Activated naive CD8-positive, alpha-beta T cell (primary cell): ENCODE data around the gene ERGIC3.

Experiments
- H3K27ac Mint-ChIP-seq: one replicate; pipeline ENCODE4 v1.8.0; 2021; ENCODE audit warnings: mixed read lengths
- H3K27me3 Mint-ChIP-seq: one replicate; pipeline ENCODE4 v1.8.0; 2021; ENCODE audit warnings: mixed read lengths
- H3K36me3 Mint-ChIP-seq: one replicate; pipeline ENCODE4 v1.8.0; 2021; ENCODE audit warnings: mixed read lengths
- H3K4me1 Mint-ChIP-seq: one replicate; pipeline ENCODE4 v1.8.0; 2021; ENCODE audit warnings: low read depth, mixed read lengths
- H3K4me3 Mint-ChIP-seq: one replicate; pipeline ENCODE4 v1.8.0; 2021; ENCODE audit warnings: mild to moderate bottlenecking, mixed read lengths
- H3K9me3 Mint-ChIP-seq: one replicate; pipeline ENCODE4 v1.8.0; 2021; ENCODE audit warnings: low read depth, mixed read lengths

The ERGIC3 gene

GRCh38 chr20:35541783-35542662 is at the start of gene ERGIC3:
Gene ERGIC3 (plus strand): TSS chr20:35542078. CDS start chr20:35542098, 20 bp downstream.
- Mint-ChIP-seq H3K27ac (peak within 1 kb of the TSS; percentile 76), H3K4me3 (peak within 1 kb of the TSS; percentile 89), H3K4me1 (peaks cover 16% of the 10 kb centered on the region), H3K27me3 (no peaks in the 10 kb centered on the region), H3K36me3 (peaks cover 5% of the 10 kb centered on the region), H3K9me3 (no peaks in the 10 kb centered on the region)

GRCh38 chr20:35492352-35492751 is 49.5 kb upstream of the ERGIC3 start:
- peaks cover 21% of the 10 kb centered on the region for H3K36me3 Mint-ChIP-seq
- peak overlapping the region; percentile 100 for H3K4me3 Mint-ChIP-seq
- H3K27me3 Mint-ChIP-seq, result no peaks in the 10 kb centered on the region
- peaks cover 50% of the 10 kb centered on the region for H3K4me1 Mint-ChIP-seq
- peak overlapping the region; percentile 98 for H3K27ac Mint-ChIP-seq
- no peaks in the 10 kb centered on the region for H3K9me3 Mint-ChIP-seq

- Mint-ChIP-seq H3K27me3 (no peaks in the 10 kb centered on the region), H3K27ac (no peak overlapping the region), H3K4me3 (no peak overlapping the region), H3K36me3 (peaks cover 7% of the 10 kb centered on the region), H3K9me3 (no peaks in the 10 kb centered on the region), H3K4me1 (peaks cover 26% of the 10 kb centered on the region)
Measured at GRCh38 chr20:35496481-35496880, 45.4 kb upstream of the ERGIC3 start.

DNA sequence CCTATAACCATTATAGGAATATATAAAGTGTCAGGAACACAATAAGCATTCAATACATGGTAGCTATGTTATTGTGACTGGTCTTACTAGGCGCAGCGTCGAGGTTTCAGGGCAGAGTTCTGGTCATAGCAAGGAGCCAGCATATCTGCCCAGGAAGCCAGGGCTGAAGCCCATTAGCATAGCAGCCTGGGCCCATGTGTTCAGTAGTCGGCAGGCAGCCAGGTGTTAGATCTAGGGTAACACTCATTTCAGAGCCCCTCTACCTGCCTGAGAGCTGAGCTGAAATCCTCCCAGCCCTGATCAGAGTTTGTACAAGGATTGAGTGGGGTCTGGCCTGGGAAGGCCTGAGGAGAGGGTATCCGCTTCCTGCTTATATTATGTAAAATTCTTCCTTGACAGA is 44.6 kb upstream of the ERGIC3 start:
- Mint-ChIP-seq H3K36me3 (peaks cover 9% of the 10 kb centered on the region), H3K4me1 (peaks cover 20% of the 10 kb centered on the region), H3K27me3 (no peaks in the 10 kb centered on the region), H3K4me3 (no peak overlapping the region), H3K27ac (no peak overlapping the region), H3K9me3 (no peaks in the 10 kb centered on the region)

DNA sequence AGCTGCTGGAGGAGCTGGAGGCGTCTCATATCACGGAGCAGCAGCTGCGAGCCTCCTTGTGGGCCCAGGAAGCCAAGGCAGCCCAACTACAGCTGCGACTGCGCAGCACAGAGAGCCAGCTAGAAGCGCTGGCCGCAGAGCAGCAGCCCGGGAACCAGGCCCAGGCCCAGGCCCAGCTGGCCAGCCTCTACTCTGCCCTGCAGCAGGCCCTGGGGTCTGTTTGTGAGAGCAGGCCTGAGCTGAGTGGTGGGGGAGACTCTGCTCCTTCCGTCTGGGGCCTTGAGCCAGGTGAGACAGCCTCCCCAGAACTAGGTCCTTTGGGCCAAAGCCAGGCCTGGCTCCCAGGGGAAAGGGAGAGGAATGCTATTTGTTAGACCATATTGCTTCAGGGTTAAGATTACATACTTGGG is 44.1 kb upstream of the ERGIC3 start:
- H3K4me1 Mint-ChIP-seq, result peaks cover 15% of the 10 kb centered on the region
- no peak overlapping the region for H3K27ac Mint-ChIP-seq
- H3K9me3 Mint-ChIP-seq, result no peaks in the 10 kb centered on the region
- H3K4me3 Mint-ChIP-seq, result no peak overlapping the region
- H3K27me3 Mint-ChIP-seq, result no peaks in the 10 kb centered on the region
- H3K36me3 Mint-ChIP-seq, result peaks cover 11% of the 10 kb centered on the region

DNA sequence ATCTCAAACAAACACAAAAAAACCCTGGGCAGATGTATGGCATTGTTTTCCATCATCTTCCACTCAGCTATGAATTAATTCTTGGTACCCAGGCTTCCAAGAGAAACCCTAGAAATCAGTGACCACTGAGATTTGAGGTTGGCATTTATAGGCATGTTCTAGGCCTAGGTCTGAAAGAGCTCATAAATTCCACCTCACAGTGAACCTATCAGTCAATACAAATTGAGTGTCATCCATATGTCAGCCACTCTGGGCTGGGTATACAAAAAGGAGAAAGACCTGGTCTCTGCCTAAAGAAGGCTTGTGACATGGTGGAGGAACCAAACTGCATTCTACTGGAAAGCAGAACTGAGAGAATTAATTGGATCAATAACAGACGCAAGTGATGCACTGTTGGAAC is 42.6 kb upstream of the ERGIC3 start:
- H3K27ac Mint-ChIP-seq, result no peak overlapping the region
- H3K4me3 Mint-ChIP-seq, result no peak overlapping the region
- H3K27me3 Mint-ChIP-seq, result no peaks in the 10 kb centered on the region
- peaks cover 13% of the 10 kb centered on the region for H3K4me1 Mint-ChIP-seq
- H3K9me3 Mint-ChIP-seq, result no peaks in the 10 kb centered on the region
- peaks cover 11% of the 10 kb centered on the region for H3K36me3 Mint-ChIP-seq

- Mint-ChIP-seq H3K4me1 (peaks cover 25% of the 10 kb centered on the region), H3K4me3 (no peak overlapping the region), H3K27ac (peak overlapping the region; percentile 54), H3K9me3 (no peaks in the 10 kb centered on the region), H3K36me3 (peaks cover 6% of the 10 kb centered on the region), H3K27me3 (no peaks in the 10 kb centered on the region)
Measured at GRCh38 chr20:35502352-35502751, 39.5 kb upstream of the ERGIC3 start.

DNA sequence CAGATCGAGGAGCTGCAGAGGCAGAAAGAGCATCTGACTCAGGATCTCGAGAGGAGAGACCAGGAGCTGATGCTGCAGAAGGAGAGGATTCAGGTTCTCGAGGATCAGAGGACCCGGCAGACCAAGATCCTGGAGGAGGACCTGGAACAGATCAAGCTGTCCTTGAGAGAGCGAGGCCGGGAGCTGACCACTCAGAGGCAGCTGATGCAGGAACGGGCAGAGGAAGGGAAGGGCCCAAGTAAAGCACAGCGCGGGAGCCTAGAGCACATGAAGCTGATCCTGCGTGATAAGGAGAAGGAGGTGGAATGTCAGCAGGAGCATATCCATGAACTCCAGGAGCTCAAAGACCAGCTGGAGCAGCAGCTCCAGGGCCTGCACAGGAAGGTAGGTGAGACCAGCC is 38.6 kb upstream of the ERGIC3 start:
- Mint-ChIP-seq H3K27me3 (no peaks in the 10 kb centered on the region), H3K4me3 (no peak overlapping the region), H3K9me3 (no peaks in the 10 kb centered on the region), H3K4me1 (peaks cover 28% of the 10 kb centered on the region), H3K27ac (peak overlapping the region; percentile 50), H3K36me3 (peaks cover 6% of the 10 kb centered on the region)

- Mint-ChIP-seq H3K9me3 (no peaks in the 10 kb centered on the region), H3K27me3 (no peaks in the 10 kb centered on the region), H3K4me1 (peaks cover 28% of the 10 kb centered on the region), H3K27ac (peak overlapping the region; percentile 70), H3K4me3 (no peak overlapping the region), H3K36me3 (peaks cover 6% of the 10 kb centered on the region)
Measured at GRCh38 chr20:35503841-35504561, 37.9 kb upstream of the ERGIC3 start.

- Mint-ChIP-seq H3K36me3 (peaks cover 6% of the 10 kb centered on the region), H3K4me3 (no peak overlapping the region), H3K27ac (peak overlapping the region; percentile 41), H3K27me3 (no peaks in the 10 kb centered on the region), H3K4me1 (peaks cover 28% of the 10 kb centered on the region), H3K9me3 (no peaks in the 10 kb centered on the region)
Measured at GRCh38 chr20:35504751-35505150, 37.1 kb upstream of the ERGIC3 start.

GRCh38 chr20:35506179-35506578 is 35.7 kb upstream of the ERGIC3 start:
- Mint-ChIP-seq H3K27ac (peak overlapping the region; percentile 71), H3K9me3 (no peaks in the 10 kb centered on the region), H3K27me3 (no peaks in the 10 kb centered on the region), H3K4me3 (no peak overlapping the region), H3K4me1 (peaks cover 28% of the 10 kb centered on the region), H3K36me3 (peaks cover 6% of the 10 kb centered on the region)

GRCh38 chr20:35506872-35507638 is 34.8 kb upstream of the ERGIC3 start:
- Mint-ChIP-seq H3K36me3 (peaks cover 7% of the 10 kb centered on the region), H3K27me3 (no peaks in the 10 kb centered on the region), H3K27ac (peak overlapping the region; percentile 87), H3K9me3 (no peaks in the 10 kb centered on the region), H3K4me1 (peaks cover 28% of the 10 kb centered on the region), H3K4me3 (peak overlapping the region; percentile 40)

DNA sequence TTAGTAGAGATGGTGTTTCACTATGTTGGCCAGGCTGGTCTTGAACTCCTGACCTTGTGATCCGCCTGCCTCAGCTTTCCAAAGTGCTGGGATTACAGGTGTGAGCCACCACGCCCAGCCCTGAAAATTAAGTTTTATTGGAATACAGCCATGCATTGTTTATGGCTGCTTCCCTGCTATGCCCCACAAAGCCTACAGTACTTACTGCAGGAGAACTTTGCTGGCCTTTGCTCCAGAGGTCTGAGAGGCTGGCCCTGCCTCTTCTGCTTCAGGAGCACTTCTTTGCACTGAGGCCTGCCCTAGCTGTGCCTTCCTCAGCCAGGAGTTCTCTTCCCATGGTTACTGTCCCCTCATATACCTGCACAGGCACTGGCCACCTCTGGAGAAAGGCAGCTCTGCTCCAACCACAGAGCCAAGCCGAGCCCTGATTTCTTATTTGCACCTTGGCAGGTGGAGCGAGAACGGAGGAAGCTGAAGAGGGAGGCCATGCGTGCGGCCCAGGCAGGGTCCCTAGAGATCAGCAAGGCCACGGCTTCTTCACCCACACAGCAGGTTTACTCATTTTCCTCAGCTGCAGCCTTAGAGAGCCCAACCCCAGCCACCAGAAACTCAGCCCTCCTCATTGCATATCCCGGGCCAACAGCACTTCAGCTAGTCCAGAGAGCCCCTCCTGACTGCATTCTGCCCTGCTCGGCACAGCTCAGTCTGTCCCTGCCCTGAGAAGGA is 33.2 kb upstream of the ERGIC3 start:
- Mint-ChIP-seq H3K36me3 (peaks cover 2% of the 10 kb centered on the region), H3K4me1 (peaks cover 25% of the 10 kb centered on the region), H3K9me3 (no peaks in the 10 kb centered on the region), H3K4me3 (no peak overlapping the region), H3K27me3 (no peaks in the 10 kb centered on the region), H3K27ac (no peak overlapping the region)

- Mint-ChIP-seq H3K4me3 (no peak overlapping the region), H3K4me1 (peaks cover 14% of the 10 kb centered on the region), H3K36me3 (peaks cover 2% of the 10 kb centered on the region), H3K9me3 (no peaks in the 10 kb centered on the region), H3K27me3 (no peaks in the 10 kb centered on the region), H3K27ac (no peak overlapping the region)
Measured at GRCh38 chr20:35510951-35511735, 30.7 kb upstream of the ERGIC3 start.
